ENCODE measurements around the gene CXCL14. TPM values are rescaled to one million over a fixed set of nuclear protein-coding genes. Genes with fewer than 3 reads are reported as not detected.

Gene CXCL14
- total and polyA plus RNA-seq, 8 donors, result 2.3 to 72.6 (median 54.1) TPM

DNA sequence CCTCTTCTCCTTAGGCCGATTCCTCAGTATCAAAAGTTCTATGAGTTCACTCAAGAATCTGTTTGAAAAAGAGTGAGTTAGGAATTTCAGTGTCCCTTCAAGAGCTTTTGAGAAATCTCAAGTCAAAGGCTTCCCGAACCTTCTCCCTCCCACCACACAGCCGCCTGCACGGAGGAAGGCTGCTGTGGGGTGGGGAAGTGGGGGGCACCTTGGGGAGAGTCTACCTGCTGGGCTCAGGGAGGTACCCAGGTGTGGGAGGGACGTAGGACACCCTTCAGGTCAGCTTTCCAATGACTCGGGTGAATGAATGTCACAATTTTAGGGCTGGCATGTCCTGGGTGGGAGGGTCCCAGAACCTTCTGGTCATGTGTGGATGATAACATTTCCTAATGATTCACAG lies 17.5 kb downstream of the CXCL14 start:
- DNase-seq (no peak), ATAC-seq (no peak)
- Histone ChIP-seq H3K27me3 (peaks cover 0 to 48% of the 10 kb centered on the region in 2 donors), H3K4me1 (peaks cover 0 to 7% of the 10 kb centered on the region in 2 donors), H3K27ac (no peak overlapping the region), H3K9me3 (no peaks in the 10 kb centered on the region), H3K36me3 (no peaks in the 10 kb centered on the region), H3K4me3 (no peak overlapping the region)
- TF ChIP-seq, protein P1, sequence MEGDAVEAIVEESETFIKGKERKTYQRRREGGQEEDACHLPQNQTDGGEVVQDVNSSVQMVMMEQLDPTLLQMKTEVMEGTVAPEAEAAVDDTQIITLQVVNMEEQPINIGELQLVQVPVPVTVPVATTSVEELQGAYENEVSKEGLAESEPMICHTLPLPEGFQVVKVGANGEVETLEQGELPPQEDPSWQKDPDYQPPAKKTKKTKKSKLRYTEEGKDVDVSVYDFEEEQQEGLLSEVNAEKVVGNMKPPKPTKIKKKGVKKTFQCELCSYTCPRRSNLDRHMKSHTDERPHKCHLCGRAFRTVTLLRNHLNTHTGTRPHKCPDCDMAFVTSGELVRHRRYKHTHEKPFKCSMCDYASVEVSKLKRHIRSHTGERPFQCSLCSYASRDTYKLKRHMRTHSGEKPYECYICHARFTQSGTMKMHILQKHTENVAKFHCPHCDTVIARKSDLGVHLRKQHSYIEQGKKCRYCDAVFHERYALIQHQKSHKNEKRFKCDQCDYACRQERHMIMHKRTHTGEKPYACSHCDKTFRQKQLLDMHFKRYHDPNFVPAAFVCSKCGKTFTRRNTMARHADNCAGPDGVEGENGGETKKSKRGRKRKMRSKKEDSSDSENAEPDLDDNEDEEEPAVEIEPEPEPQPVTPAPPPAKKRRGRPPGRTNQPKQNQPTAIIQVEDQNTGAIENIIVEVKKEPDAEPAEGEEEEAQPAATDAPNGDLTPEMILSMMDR (IDR thresholded peaks at IDR 0.05), result no peak
- intact Hi-C loops (cut with DNase I), result loop anchor here in 1 of 2 donors (10.0 kb wide), 1 partner anchor 174 kb away; no protein-coding TSS in a partner anchor

- peak; percentile 98 for ATAC-seq
- H3K27ac ChIP-seq, result no peak overlapping the region
- intact Hi-C loops (cut with DNase I), result loop anchor here in 1 of 2 donors (10.0 kb wide), 1 partner anchor 174 kb away; no protein-coding TSS in a partner anchor
Observed at GRCh38 chr5:135560858-135561257, 17.9 kb downstream of the CXCL14 start.

DNA sequence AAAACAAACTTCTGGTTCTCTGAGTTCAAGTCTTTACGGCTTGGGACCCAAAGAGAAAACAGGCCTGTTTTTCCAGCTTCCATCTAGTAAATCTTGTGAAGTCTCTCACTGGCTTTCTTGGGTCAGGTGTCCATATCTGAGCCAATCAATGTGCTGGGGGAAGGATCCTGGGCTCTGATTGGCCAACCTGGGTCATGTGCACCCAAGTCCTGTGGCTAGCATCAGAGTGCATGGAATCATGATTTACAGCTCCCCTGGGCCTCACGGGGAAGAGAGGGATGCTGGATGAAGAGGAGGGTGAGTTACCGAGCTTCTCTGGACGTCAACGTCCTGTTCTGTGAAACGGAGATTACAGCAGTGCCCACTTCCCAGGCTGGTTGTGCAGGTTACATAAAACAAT lies 19.4 kb downstream of the CXCL14 start:
- intact Hi-C loops (cut with DNase I), result no loop called here
- H3K27me3 ChIP-seq, result peaks cover 0 to 56% of the 10 kb centered on the region in 2 donors
- TF ChIP-seq, protein P1 (IDR thresholded peaks at IDR 0.05), result no peak
- ATAC-seq, result no peak
- DNase-seq, result no peak
- H3K4me3 ChIP-seq, result no peak overlapping the region
- H3K4me1 ChIP-seq, result peaks cover 0 to 7% of the 10 kb centered on the region in 2 donors
- H3K9me3 ChIP-seq, result no peaks in the 10 kb centered on the region
- no peak overlapping the region for H3K27ac ChIP-seq
- no peaks in the 10 kb centered on the region for H3K36me3 ChIP-seq

More at GRCh38 chr5:135560858-135561257, 17.9 kb downstream of the CXCL14 start:
- Histone ChIP-seq H3K27me3 (peaks cover 0 to 48% of the 10 kb centered on the region in 2 donors), H3K4me1 (peaks cover 0 to 7% of the 10 kb centered on the region in 2 donors), H3K36me3 (no peaks in the 10 kb centered on the region), H3K9me3 (no peaks in the 10 kb centered on the region), H3K4me3 (no peak overlapping the region)
- TF ChIP-seq, protein P1 (IDR thresholded peaks at IDR 0.05), result peak; percentile 75 to 81
- peak; percentile 79 to 87 (median 82) for DNase-seq

- intact Hi-C loops (cut with DNase I), result no loop called here
- ATAC-seq, result no peak
- H3K4me1 ChIP-seq, result peaks cover 0 to 7% of the 10 kb centered on the region in 2 donors
- DNase-seq, result no peak
- no peaks in the 10 kb centered on the region for H3K9me3 ChIP-seq
- TF ChIP-seq, protein P1 (IDR thresholded peaks at IDR 0.05), result no peak
- H3K27ac ChIP-seq, result no peak overlapping the region
- no peaks in the 10 kb centered on the region for H3K36me3 ChIP-seq
- no peak overlapping the region for H3K4me3 ChIP-seq
- H3K27me3 ChIP-seq, result peaks cover 0 to 76% of the 10 kb centered on the region in 2 donors
Observed at GRCh38 chr5:135557076-135557838, 21.5 kb downstream of the CXCL14 start.

GRCh38 chr5:135556620-135557019 lies 22.2 kb downstream of the CXCL14 start:
- DNase-seq (no peak), ATAC-seq (no peak)
- Histone ChIP-seq H3K9me3 (no peaks in the 10 kb centered on the region), H3K27me3 (peaks cover 0 to 83% of the 10 kb centered on the region in 2 donors), H3K36me3 (no peaks in the 10 kb centered on the region), H3K4me3 (no peak overlapping the region), H3K4me1 (peaks cover 0 to 7% of the 10 kb centered on the region in 2 donors), H3K27ac (no peak overlapping the region)
- intact Hi-C loops (cut with DNase I), result no loop called here
- TF ChIP-seq, protein P1 (IDR thresholded peaks at IDR 0.05), result no peak
